NCI-H2107 (cell line): ENCODE results near the gene RABGAP1L.
"Not testable (repeated sequence)": the region's sequence is repeated elsewhere in the genome, so short reads cannot be mapped to it uniquely, and the experiment has no call there.

Experiments
- DNase-seq: peaks from one replicate; lab custom pipeline; 2025; lab: John Stamatoyannopoulos, UW

RABGAP1L gene

GRCh38 chr1:174291059-174291458 is 131.7 kb downstream of the RABGAP1L start:
- no peak for DNase-seq

- DNase-seq: no peak
These were observed 137.0 kb downstream of the RABGAP1L start for GRCh38 chr1:174296309-174296708.

GRCh38 chr1:174297351-174297750 is 138.0 kb downstream of the RABGAP1L start:
- no peak for DNase-seq

- DNase-seq: no peak
These were observed 142.2 kb downstream of the RABGAP1L start for GRCh38 chr1:174301295-174302077.

GRCh38 chr1:174308604-174309003 is 149.3 kb downstream of the RABGAP1L start:
- no peak for DNase-seq

- DNase-seq: no peak
These were observed 150.2 kb downstream of the RABGAP1L start for GRCh38 chr1:174309490-174309889.

GRCh38 chr1:174314433-174314832 is 155.1 kb downstream of the RABGAP1L start:
- DNase-seq: no peak

- DNase-seq: no peak
These were observed 155.9 kb downstream of the RABGAP1L start for GRCh38 chr1:174315239-174315638.

- not testable (repeated sequence) for DNase-seq
These were observed 161.6 kb downstream of the RABGAP1L start for GRCh38 chr1:174320897-174321296.

GRCh38 chr1:174322202-174322862 is 163.0 kb downstream of the RABGAP1L start:
- DNase-seq: no peak

GRCh38 chr1:174324493-174324892 is 165.2 kb downstream of the RABGAP1L start:
- DNase-seq: no peak

GRCh38 chr1:174324939-174325338 is 165.6 kb downstream of the RABGAP1L start:
- DNase-seq: no peak

GRCh38 chr1:174326278-174326677 is 167.0 kb downstream of the RABGAP1L start:
- DNase-seq: no peak

GRCh38 chr1:174333437-174333836 is 174.1 kb downstream of the RABGAP1L start:
- no peak for DNase-seq

- DNase-seq: no peak
These were observed 177.8 kb downstream of the RABGAP1L start for GRCh38 chr1:174337000-174337681.

- DNase-seq: not testable (repeated sequence)
These were observed 181.1 kb downstream of the RABGAP1L start for GRCh38 chr1:174340404-174340803.

GRCh38 chr1:174344162-174344561 is 184.8 kb downstream of the RABGAP1L start:
- DNase-seq: no peak

- no peak for DNase-seq
These were observed 192.8 kb downstream of the RABGAP1L start for GRCh38 chr1:174352117-174352516.

- DNase-seq: no peak
These were observed 193.7 kb downstream of the RABGAP1L start for GRCh38 chr1:174352883-174353608.

GRCh38 chr1:174358344-174358743 is 199.0 kb downstream of the RABGAP1L start:
- DNase-seq: no peak

- no peak for DNase-seq
These were observed 199.6 kb downstream of the RABGAP1L start for GRCh38 chr1:174358786-174359453.

GRCh38 chr1:174359454-174359805 is 200.1 kb downstream of the RABGAP1L start:
- DNase-seq: no peak
